ACC112 (cell line): ENCODE data around the gene NAPB.
A peak's percentile ranks its signal among the peaks of the same experiment; 100 is the strongest.
"Not testable (repeated sequence)": the region's sequence is repeated elsewhere in the genome, so short reads cannot be mapped to it uniquely, and the experiment has no call there.

Experiments used
- H2AFZ ChIP-seq: fragments of 200-600 bp; sonication (generic); one replicate; pipeline ENCODE4 v1.6.0; 2017; ENCODE audit warnings: antibody characterized with exemption, low read length; ENCODE audit not compliant: unreplicated experiment
- H3K27ac ChIP-seq: fragments of 200-600 bp; sonication (generic); 2 replicates; pipeline ENCODE4 v1.5.1; 2014; ENCODE audit warnings: low read depth, mild to moderate bottlenecking, antibody characterized with exemption, low read length, moderate library complexity
- H3K27me3 ChIP-seq: fragments of 200-600 bp; sonication (generic); 2 replicates; pipeline ENCODE4 v1.6.1; 2014; ENCODE audit warnings: mild to moderate bottlenecking, antibody characterized with exemption, low read length, moderate library complexity, mixed read lengths; ENCODE audit not compliant: insufficient read depth
- H3K36me3 ChIP-seq: fragments of 200-600 bp; sonication (generic); 2 replicates; pipeline ENCODE4 v1.6.1; 2016; ENCODE audit warnings: mild to moderate bottlenecking, antibody characterized with exemption, low read length, moderate library complexity, mixed read lengths; ENCODE audit not compliant: insufficient read depth
- H3K4me1 ChIP-seq: fragments of 200-600 bp; sonication (generic); one replicate; pipeline ENCODE4 v1.6.1; 2016; ENCODE audit warnings: low read length, mixed read lengths; ENCODE audit not compliant: insufficient read depth, unreplicated experiment, control insufficient read depth
- H3K4me3 ChIP-seq: fragments of 200-600 bp; sonication (generic); 2 replicates; pipeline ENCODE4 v1.5.1; 2014; ENCODE audit warnings: mild to moderate bottlenecking, low read depth, low read length
- H3K79me2 ChIP-seq: fragments of 200-600 bp; sonication (generic); one replicate; pipeline ENCODE4 v1.6.0; 2016; ENCODE audit warnings: low read length; ENCODE audit not compliant: control insufficient read depth, unreplicated experiment, insufficient read depth

NAPB gene

DNA sequence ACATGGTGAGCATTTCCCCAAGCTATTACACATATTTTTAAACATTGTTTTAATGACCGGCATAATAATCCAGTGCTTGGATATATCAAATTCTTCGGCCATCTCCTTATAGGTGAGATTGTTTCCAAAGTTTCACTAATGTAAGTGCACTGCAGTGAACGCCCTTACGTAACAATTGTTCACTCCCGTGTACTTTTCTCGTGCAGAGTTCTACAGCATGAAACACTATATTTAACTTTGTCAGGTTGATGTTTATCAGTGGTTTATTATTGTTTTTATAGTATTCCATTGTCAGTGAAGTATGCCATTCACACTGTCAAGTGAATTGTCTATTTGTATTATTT, 62.8 kb downstream of the NAPB start:
- Histone ChIP-seq H3K36me3 (no peaks in the 10 kb centered on the region), H2AFZ (peak overlapping the region; percentile 7), H3K4me3 (peak overlapping the region; percentile 68), H3K27ac (peak overlapping the region; percentile 8; the same call in 1 of the 2 replicates), H3K4me1 (peaks cover 22% of the 10 kb centered on the region), H3K27me3 (no peaks in the 10 kb centered on the region), H3K79me2 (peaks cover 22% of the 10 kb centered on the region)

GRCh38 chr20:23357767-23358562, 63.3 kb downstream of the NAPB start:
- Histone ChIP-seq H3K4me1 (peaks cover 17% of the 10 kb centered on the region), H3K4me3 (peak overlapping the region; percentile 77), H3K36me3 (no peaks in the 10 kb centered on the region), H3K27ac (peak overlapping the region; percentile 75), H3K27me3 (no peaks in the 10 kb centered on the region), H3K79me2 (peaks cover 22% of the 10 kb centered on the region), H2AFZ (peak overlapping the region; percentile 43)

GRCh38 chr20:23356203-23356602, 65.1 kb downstream of the NAPB start:
- Histone ChIP-seq H2AFZ (no peak overlapping the region), H3K4me3 (no peak overlapping the region), H3K27ac (no peak overlapping the region), H3K36me3 (no peaks in the 10 kb centered on the region), H3K4me1 (peaks cover 19% of the 10 kb centered on the region), H3K27me3 (no peaks in the 10 kb centered on the region), H3K79me2 (peaks cover 32% of the 10 kb centered on the region)

DNA sequence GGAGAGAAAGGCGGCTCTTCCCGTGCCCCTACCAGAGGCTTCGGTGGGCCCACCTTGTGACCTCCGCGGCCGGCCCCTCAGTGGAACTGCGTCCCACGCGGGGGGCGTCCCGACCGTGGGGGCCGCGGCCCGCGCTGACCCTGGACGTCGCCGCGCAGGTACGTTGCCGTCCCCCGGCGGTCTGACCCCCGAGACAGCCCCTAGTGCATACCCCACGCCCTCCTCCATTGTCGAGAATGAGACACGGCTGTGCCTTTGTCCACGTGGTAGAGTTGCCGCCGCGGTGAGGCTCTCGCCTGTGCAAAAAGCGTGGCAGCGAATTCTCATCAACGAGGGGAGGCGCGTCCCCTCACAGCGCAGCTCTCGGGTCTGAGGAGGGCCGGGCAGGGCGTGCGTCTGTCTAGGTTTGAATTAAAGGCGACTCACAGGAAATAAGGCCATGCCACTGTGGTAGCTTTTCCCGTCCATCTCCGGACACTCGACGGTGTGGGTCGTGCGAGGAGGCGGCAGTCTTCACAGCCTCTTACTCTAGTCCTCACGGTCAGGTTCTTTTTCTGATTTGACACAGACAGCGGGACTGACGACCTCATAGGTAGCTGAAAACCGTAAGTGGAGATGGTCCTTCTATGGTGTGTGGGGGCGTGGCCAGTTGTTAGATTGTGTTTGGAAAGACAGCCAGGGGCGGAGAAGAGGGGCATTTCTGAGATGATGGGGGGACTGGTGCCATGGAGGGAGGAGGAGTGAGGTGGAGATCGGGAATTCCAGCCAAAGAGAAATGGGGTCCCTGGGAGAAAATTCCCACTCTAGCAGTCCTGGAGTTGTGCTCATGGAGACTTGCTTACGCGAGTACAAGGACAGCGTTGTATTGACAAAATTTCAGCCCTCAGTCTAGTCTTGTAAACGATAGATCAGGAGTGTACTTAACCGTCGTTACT, 70.1 kb downstream of the NAPB start:
- H3K79me2 ChIP-seq, result peaks cover 38% of the 10 kb centered on the region
- no peak overlapping the region for H2AFZ ChIP-seq
- H3K36me3 ChIP-seq, result no peaks in the 10 kb centered on the region
- peak overlapping the region; percentile 98 for H3K27ac ChIP-seq
- H3K4me3 ChIP-seq, result peak overlapping the region; percentile 92
- H3K4me1 ChIP-seq, result peaks cover 11% of the 10 kb centered on the region
- no peaks in the 10 kb centered on the region for H3K27me3 ChIP-seq

GRCh38 chr20:23350196-23350903, 70.9 kb downstream of the NAPB start, which contains the start of gene NXT1:
Gene NXT1 (plus strand): TSS chr20:23350791. CDS start chr20:23354042, 3,251 bp downstream.
- Histone ChIP-seq H3K4me3 (peak within 1 kb of the TSS; percentile 92), H3K4me1 (peaks cover 11% of the 10 kb centered on the region), H3K79me2 (peaks cover 38% of the 10 kb centered on the region), H3K27ac (peak within 1 kb of the TSS; percentile 98), H3K36me3 (no peaks in the 10 kb centered on the region), H2AFZ (peak within 1 kb of the TSS; percentile 78), H3K27me3 (no peaks in the 10 kb centered on the region)

DNA sequence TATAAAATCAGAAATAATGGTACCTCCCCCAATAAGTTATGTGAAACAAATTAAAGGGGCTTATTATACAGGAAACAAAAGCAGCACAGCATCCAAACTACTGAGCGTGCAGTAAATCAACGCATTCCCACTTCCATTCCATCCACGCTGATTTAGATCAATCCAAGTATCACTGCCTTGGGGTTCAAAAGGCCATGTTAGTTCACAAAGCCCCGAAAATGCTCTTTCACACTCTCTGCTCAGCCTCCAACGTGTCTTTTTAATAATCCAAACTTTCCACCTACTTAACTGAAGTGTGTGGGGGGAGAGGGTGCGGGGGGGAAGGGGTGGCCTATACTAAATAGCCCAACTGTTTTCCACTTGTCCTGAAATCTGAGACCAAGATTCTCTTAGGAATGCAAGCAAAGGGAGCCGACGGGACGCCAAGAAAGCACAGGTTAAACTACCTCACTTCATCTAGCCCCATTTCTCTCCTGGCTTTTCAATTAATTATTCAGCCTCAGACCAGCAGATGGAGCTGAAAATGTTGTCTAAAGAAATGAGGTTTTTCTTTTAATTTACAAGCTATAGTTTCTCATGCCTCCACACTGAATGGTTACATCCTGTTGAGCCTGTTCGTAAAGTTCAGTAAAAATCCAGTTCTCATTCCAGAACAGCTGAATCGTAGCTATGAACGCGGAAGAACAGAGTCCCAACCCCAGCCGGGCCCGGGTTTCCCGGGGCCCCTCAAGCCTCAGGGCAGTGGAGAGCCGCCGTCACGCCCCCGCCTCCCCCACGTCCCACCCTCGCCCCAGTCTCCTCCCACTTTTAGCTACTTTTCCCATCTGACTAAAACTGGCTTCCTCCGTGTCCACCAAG, 71.7 kb downstream of the NAPB start:
- H3K27ac ChIP-seq, result peak overlapping the region; percentile 98
- H3K27me3 ChIP-seq, result no peaks in the 10 kb centered on the region
- peaks cover 11% of the 10 kb centered on the region for H3K4me1 ChIP-seq
- peak overlapping the region; percentile 78 for H2AFZ ChIP-seq
- peak overlapping the region; percentile 92 for H3K4me3 ChIP-seq
- H3K36me3 ChIP-seq, result no peaks in the 10 kb centered on the region
- peaks cover 38% of the 10 kb centered on the region for H3K79me2 ChIP-seq

DNA sequence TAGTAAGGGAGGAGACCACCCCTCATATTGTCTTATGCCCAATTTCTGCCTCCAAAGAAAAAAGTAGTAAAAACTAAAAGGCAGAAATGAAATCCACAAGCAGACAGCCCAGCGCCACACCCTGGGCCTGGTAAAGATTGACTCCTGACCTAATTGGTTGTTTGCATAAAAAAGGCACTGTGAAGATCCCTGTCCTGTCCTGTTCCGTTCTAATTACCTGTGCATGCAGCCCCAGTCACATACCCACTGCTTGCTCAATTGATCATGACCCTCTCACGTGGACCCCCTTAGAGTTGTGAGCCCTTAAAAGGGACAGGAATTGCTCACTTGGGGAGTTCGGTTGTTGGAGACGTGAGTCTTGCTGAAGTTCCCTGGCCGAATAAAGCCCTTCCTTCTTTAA, 72.8 kb downstream of the NAPB start:
- Histone ChIP-seq H3K79me2 (peaks cover 28% of the 10 kb centered on the region), H3K4me1 (peaks cover 11% of the 10 kb centered on the region)
- not testable (repeated sequence) for H3K36me3 ChIP-seq, H3K27ac ChIP-seq, H3K27me3 ChIP-seq, H2AFZ ChIP-seq, H3K4me3 ChIP-seq

- H3K27me3 ChIP-seq, result no peaks in the 10 kb centered on the region
- no peak overlapping the region for H3K27ac ChIP-seq
- no peak overlapping the region for H3K4me3 ChIP-seq
- no peak overlapping the region for H2AFZ ChIP-seq
- peaks cover 21% of the 10 kb centered on the region for H3K79me2 ChIP-seq
- H3K4me1 ChIP-seq, result peaks cover 10% of the 10 kb centered on the region
- no peaks in the 10 kb centered on the region for H3K36me3 ChIP-seq
Measured at GRCh38 chr20:23347791-23348190, 73.5 kb downstream of the NAPB start.

- Histone ChIP-seq H3K36me3 (no peaks in the 10 kb centered on the region), H2AFZ (no peak overlapping the region), H3K27ac (no peak overlapping the region), H3K79me2 (peaks cover 4% of the 10 kb centered on the region), H3K4me1 (peaks cover 7% of the 10 kb centered on the region), H3K4me3 (no peak overlapping the region), H3K27me3 (0 out of 2 replicates have a peak, but pooled peaks cover 6% of the 10 kb centered on the region)
Measured at GRCh38 chr20:23346002-23346401, 75.3 kb downstream of the NAPB start.
